ENCODE results near the gene HLA-DMB. TPM values are rescaled to one million over a fixed set of nuclear protein-coding genes. Genes with fewer than 3 reads are reported as not detected.

HLA-DMB gene
- total RNA-seq, 2 experiments from 2014 or later, result 4.6 to 6.0 TPM

GRCh38 chr6:32975886-32976285 lies 35.1 kb upstream of the HLA-DMB start:
- CTCF ChIA-PET, result interaction anchor here (0.6 to 13.1 kb wide), 4 partner anchors 9 to 1835 kb away, joined by 3 to 177 read pairs (median 56); partner anchors contain the start of gene HLA-DMA
- intact Hi-C loops (cut with DNase I, micrococcal nuclease), result no loop called here

GRCh38 chr6:32974541-32975308 lies 33.9 kb upstream of the HLA-DMB start:
- intact Hi-C loops (cut with DNase I, micrococcal nuclease), result loop anchor here in 1 of 2 experiments (5.0 kb wide), 1 partner anchor 1263 kb away; the partner anchor contains the start of gene HMGA1
- CTCF ChIA-PET, result interaction anchor here (1.0 to 13.1 kb wide), 6 partner anchors 10 to 136 kb away, joined by 3 to 177 read pairs (median 6); partner anchors contain the start of genes HLA-DMA and TAP2
- H3K36me3 ChIP-seq (ENCODE audit: insufficient read depth, low read length), result peaks cover 75% of the 10 kb centered on the region
- peak overlapping the region; percentile 100 for H3K27ac Mint-ChIP-seq
- peak in 1 of 14 experiments; percentile 12 for DNase-seq
- peak overlapping the region; percentile 97 for H3K4me3 ChIP-seq (ENCODE audit: low read length)
- H3K4me1 Mint-ChIP-seq (ENCODE audit: low read depth), result peaks cover 49% of the 10 kb centered on the region
- peaks cover 60% of the 10 kb centered on the region for H3K4me1 ChIP-seq (ENCODE audit: insufficient read depth, low read length)
- H3K27me3 ChIP-seq (ENCODE audit: control insufficient read depth in 1 of 2, insufficient read depth in 2 of 2, low read length in 2 of 2), result no peaks in the 10 kb centered on the region
- peaks cover 98% of the 10 kb centered on the region for H3K36me3 Mint-ChIP-seq (ENCODE audit: low read depth)
- H3K27me3 Mint-ChIP-seq, result no peaks in the 10 kb centered on the region
- TF ChIP-seq, protein P1, sequence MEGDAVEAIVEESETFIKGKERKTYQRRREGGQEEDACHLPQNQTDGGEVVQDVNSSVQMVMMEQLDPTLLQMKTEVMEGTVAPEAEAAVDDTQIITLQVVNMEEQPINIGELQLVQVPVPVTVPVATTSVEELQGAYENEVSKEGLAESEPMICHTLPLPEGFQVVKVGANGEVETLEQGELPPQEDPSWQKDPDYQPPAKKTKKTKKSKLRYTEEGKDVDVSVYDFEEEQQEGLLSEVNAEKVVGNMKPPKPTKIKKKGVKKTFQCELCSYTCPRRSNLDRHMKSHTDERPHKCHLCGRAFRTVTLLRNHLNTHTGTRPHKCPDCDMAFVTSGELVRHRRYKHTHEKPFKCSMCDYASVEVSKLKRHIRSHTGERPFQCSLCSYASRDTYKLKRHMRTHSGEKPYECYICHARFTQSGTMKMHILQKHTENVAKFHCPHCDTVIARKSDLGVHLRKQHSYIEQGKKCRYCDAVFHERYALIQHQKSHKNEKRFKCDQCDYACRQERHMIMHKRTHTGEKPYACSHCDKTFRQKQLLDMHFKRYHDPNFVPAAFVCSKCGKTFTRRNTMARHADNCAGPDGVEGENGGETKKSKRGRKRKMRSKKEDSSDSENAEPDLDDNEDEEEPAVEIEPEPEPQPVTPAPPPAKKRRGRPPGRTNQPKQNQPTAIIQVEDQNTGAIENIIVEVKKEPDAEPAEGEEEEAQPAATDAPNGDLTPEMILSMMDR (IDR thresholded peaks at IDR 0.05), result no peak
- POLR2A ChIA-PET, result interaction anchor here (0.5 to 12.1 kb wide), 12 partner anchors 9 to 421 kb away, joined by 3 to 444 read pairs (median 103); partner anchors contain the start of genes HLA-DMA, HLA-DMB, PSMB8 and PSMB9
- peak overlapping the region; percentile 25 to 63 for H3K27ac ChIP-seq (ENCODE audit: low read depth in 1 of 2, low read length in 2 of 2)
- H3K4me3 Mint-ChIP-seq, result peak overlapping the region; percentile 98
- ATAC-seq (ENCODE audit: poor library complexity), result no peak
- H3K9me3 Mint-ChIP-seq, result no peaks in the 10 kb centered on the region
- H3K9me3 ChIP-seq (ENCODE audit: control insufficient read depth in 1 of 2, insufficient read depth in 1 of 2, low read length in 2 of 2), result no peaks in the 10 kb centered on the region

More at GRCh38 chr6:32975886-32976285, 35.1 kb upstream of the HLA-DMB start:
- Histone ChIP-seq H3K27me3 (ENCODE audit: control insufficient read depth in 1 of 2, insufficient read depth in 2 of 2, low read length in 2 of 2) (no peaks in the 10 kb centered on the region), H3K36me3 (ENCODE audit: insufficient read depth, low read length) (peaks cover 87% of the 10 kb centered on the region), H3K4me3 (ENCODE audit: low read length) (no peak overlapping the region), H3K9me3 (ENCODE audit: control insufficient read depth in 1 of 2, insufficient read depth in 1 of 2, low read length in 2 of 2) (no peaks in the 10 kb centered on the region), H3K4me1 (ENCODE audit: insufficient read depth, low read length) (peaks cover 61% of the 10 kb centered on the region), H3K27ac (ENCODE audit: low read depth in 1 of 2, low read length in 2 of 2) (no peak overlapping the region)
- peaks cover 100% of the 10 kb centered on the region for H3K36me3 Mint-ChIP-seq (ENCODE audit: low read depth)
- DNase-seq, result no peak
- H3K9me3 Mint-ChIP-seq, result no peaks in the 10 kb centered on the region
- peak overlapping the region; percentile 79 for H3K4me3 Mint-ChIP-seq
- H3K4me1 Mint-ChIP-seq (ENCODE audit: low read depth), result peaks cover 49% of the 10 kb centered on the region
- POLR2A ChIA-PET, result interaction anchor here (0.6 to 12.1 kb wide), 5 partner anchors 9 to 174 kb away, joined by 3 to 444 read pairs (median 6); partner anchors contain the start of genes HLA-DMB, PSMB8 and TAP2
- no peak for ATAC-seq (ENCODE audit: poor library complexity)
- H3K27me3 Mint-ChIP-seq, result no peaks in the 10 kb centered on the region
- peak overlapping the region; percentile 75 for H3K27ac Mint-ChIP-seq
- TF ChIP-seq, protein P1 (IDR thresholded peaks at IDR 0.05), result no peak

- ATAC-seq (ENCODE audit: poor library complexity), result no peak
- TF ChIP-seq, protein P1 (IDR thresholded peaks at IDR 0.05), result no peak
- H3K4me1 ChIP-seq (ENCODE audit: insufficient read depth, low read length), result peaks cover 65% of the 10 kb centered on the region
Measured at GRCh38 chr6:32974016-32974333, 33.1 kb upstream of the HLA-DMB start.

More at GRCh38 chr6:32974016-32974333, 33.1 kb upstream of the HLA-DMB start:
- POLR2A ChIA-PET, result interaction anchor here (0.8 to 12.1 kb wide), 14 partner anchors 8 to 371 kb away, joined by 3 to 444 read pairs (median 67); partner anchors contain the start of genes HLA-DMA, HLA-DMB, PSMB8 and PSMB9
- Histone ChIP-seq H3K27me3 (ENCODE audit: control insufficient read depth in 1 of 2, insufficient read depth in 2 of 2, low read length in 2 of 2) (no peaks in the 10 kb centered on the region), H3K36me3 (ENCODE audit: insufficient read depth, low read length) (peaks cover 68% of the 10 kb centered on the region), H3K9me3 (ENCODE audit: control insufficient read depth in 1 of 2, insufficient read depth in 1 of 2, low read length in 2 of 2) (no peaks in the 10 kb centered on the region), H3K4me3 (ENCODE audit: low read length) (peak overlapping the region; percentile 97), H3K27ac (ENCODE audit: low read depth in 1 of 2, low read length in 2 of 2) (peak overlapping the region; percentile 81 to 87)
- peak overlapping the region; percentile 100 for H3K27ac Mint-ChIP-seq
- H3K9me3 Mint-ChIP-seq, result no peaks in the 10 kb centered on the region
- intact Hi-C loops (cut with DNase I, micrococcal nuclease), result loop anchor here in 1 of 2 experiments (5.0 kb wide), 1 partner anchor 1263 kb away; the partner anchor contains the start of gene HMGA1
- CTCF ChIA-PET, result interaction anchor here (0.9 to 13.1 kb wide), 6 partner anchors 10 to 135 kb away, joined by 3 to 177 read pairs (median 6); partner anchors contain the start of genes HLA-DMA and TAP2
- peak overlapping the region; percentile 98 for H3K4me3 Mint-ChIP-seq
- H3K36me3 Mint-ChIP-seq (ENCODE audit: low read depth), result peaks cover 95% of the 10 kb centered on the region
- H3K4me1 Mint-ChIP-seq (ENCODE audit: low read depth), result peaks cover 49% of the 10 kb centered on the region
- no peaks in the 10 kb centered on the region for H3K27me3 Mint-ChIP-seq
- DNase-seq, result peak in 6 of 14 experiments; percentile 19 to 77 (median 59)

All from CD4-positive, alpha-beta T cell (primary cell).